Gastroesophageal sphincter (tissue), 3 donors: ENCODE results near the gene PGLYRP4.

Experiments
- CTCF ChIP-seq, 4 experiments: fragments of 200-600 bp in 2 of 4; fragments of 450-650 bp in 2 of 4; sonication (generic) in 1 of 4; IDR thresholded peaks; one replicate each; pipeline ENCODE4 v1.5.1; 2017 to 2019; ENCODE audit warnings: antibody characterized with exemption in 4 of 4, mild to moderate bottlenecking in 2 of 4, moderate library complexity in 2 of 4
- POLR2A ChIP-seq, 2 donors: fragments of 450-650 bp; IDR thresholded peaks; one replicate each; pipeline ENCODE4 v1.6.1; 2017; ENCODE audit warnings: antibody characterized with exemption in 2 of 2, mild to moderate bottlenecking in 2 of 2, moderate library complexity in 1 of 2

- TF ChIP-seq CTCF (IDR thresholded peaks at IDR 0.05) (no peak), POLR2A (IDR thresholded peaks at IDR 0.05) (no peak)
Measured at GRCh38 chr1:153337980-153338853, 10.4 kb downstream of the PGLYRP4 start.
